ENCODE data around the gene PDP2.

DNA sequence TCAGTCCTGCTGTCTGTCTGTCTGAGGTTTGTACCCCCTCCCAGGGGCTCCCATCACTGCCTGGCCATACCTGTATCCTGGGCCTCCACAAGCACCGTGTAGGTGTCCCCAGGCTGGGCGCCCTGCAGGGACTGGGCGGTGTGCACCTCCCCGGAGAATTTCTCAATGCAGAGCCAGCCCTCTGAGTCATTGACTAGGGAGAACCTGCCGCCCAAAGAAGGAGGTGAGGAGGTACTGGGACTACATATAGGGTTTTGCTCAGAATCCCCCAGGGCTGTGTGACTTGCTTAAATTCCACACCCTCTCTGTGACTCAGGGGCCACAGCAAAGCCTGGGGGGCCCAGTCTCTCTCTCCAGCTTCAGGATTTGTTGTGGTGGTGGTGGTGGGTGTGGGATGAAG, 30.8 kb downstream of the PDP2 start:
- TF ChIP-seq POLR2A (IDR thresholded peaks at IDR 0.05; ENCODE audit: low read length) (no peak), GATA1 (IDR thresholded peaks at IDR 0.05; ENCODE audit: low read depth, low read length) (no peak)
